A673 (cell line): Measurements from ENCODE around the gene VWA8. TPM values are rescaled to one million over a fixed set of nuclear protein-coding genes. Genes with fewer than 3 reads are reported as not detected.

ENCODE experiments used
- BruUV-seq: library from RNA; stranded (reverse); fragments of 400-500 nt; replicated peaks from 2 replicates; lab custom pipeline; 2021; lab: Mats Ljungman, UMichigan
- CTCF ChIA-PET: fragments of 300-600 bp; sonication (Branson Sonifier 250); formaldehyde crosslinking; loops from one replicate; lab custom pipeline; 2022; ENCODE audit warnings: antibody characterized with exemption; lab: Charles Lee
- POLR2A ChIA-PET: fragments of 300-600 bp; sonication (Branson Sonifier 250); formaldehyde crosslinking; loops from one replicate; lab custom pipeline; 2022; ENCODE audit warnings: antibody characterized with exemption; ENCODE audit not compliant: low non-redundant PET; lab: Charles Lee
- DNase-seq: peaks from one replicate; pipeline ENCODE4 v3.0.0-alpha.2; 2015; ENCODE audit warnings: low spot score
- H3K27ac ChIP-seq: fragments of 200-600 bp; sonication (generic); 2 replicates; pipeline ENCODE4 v1.5.1; 2016; ENCODE audit warnings: mixed run types, low read depth, mild to moderate bottlenecking, mixed read lengths, antibody characterized with exemption, low read length; ENCODE audit not compliant: poor library complexity, severe bottlenecking
- H3K27me3 ChIP-seq: fragments of 200-600 bp; sonication (generic); replicated peaks from 2 replicates; pipeline ENCODE4 v1.6.1; 2017; ENCODE audit warnings: mixed run types, low read depth, mild to moderate bottlenecking, mixed read lengths, antibody characterized with exemption, low read length; ENCODE audit not compliant: insufficient read depth, poor library complexity
- H3K36me3 ChIP-seq: fragments of 200-600 bp; sonication (generic); 2 replicates; pipeline ENCODE4 v1.6.1; 2016; ENCODE audit warnings: mixed run types, mild to moderate bottlenecking, mixed read lengths, antibody characterized with exemption, low read length; ENCODE audit not compliant: insufficient read depth, poor library complexity, severe bottlenecking
- H3K4me1 ChIP-seq: fragments of 200-600 bp; sonication (generic); 2 replicates; pipeline ENCODE4 v1.6.1; 2017; ENCODE audit warnings: mixed run types, mild to moderate bottlenecking, mixed read lengths, antibody characterized with exemption, low read length; ENCODE audit not compliant: insufficient read depth, poor library complexity, severe bottlenecking
- H3K4me3 ChIP-seq: fragments of 200-600 bp; sonication (generic); 2 replicates; pipeline ENCODE4 v1.5.1; 2016; ENCODE audit warnings: low read depth, mixed run types, mild to moderate bottlenecking, mixed read lengths, low read length; ENCODE audit not compliant: poor library complexity, severe bottlenecking
- H3K9me3 ChIP-seq: fragments of 200-600 bp; sonication (generic); 2 replicates; pipeline ENCODE4 v1.6.1; 2016; ENCODE audit warnings: mixed run types, low read depth, mild to moderate bottlenecking, mixed read lengths, antibody characterized with exemption, low read length; ENCODE audit not compliant: poor library complexity, severe bottlenecking
- CTCF ChIP-seq: fragments of 300-800, 200-600 bp; sonication (generic); conservative IDR thresholded peaks from 2 replicates; pipeline ENCODE4 v1.5.1; 2017; ENCODE audit warnings: low read depth, mild to moderate bottlenecking, antibody characterized with exemption, low read length, moderate library complexity, mixed read lengths
- EZH2 ChIP-seq: fragments of 200-600 bp; sonication (generic); IDR thresholded peaks from 2 replicates; pipeline ENCODE4 v1.6.1; 2017; ENCODE audit warnings: borderline replicate concordance, low read depth, mild to moderate bottlenecking, mixed read lengths, antibody characterized with exemption, low read length; ENCODE audit not compliant: poor library complexity, severe bottlenecking
- intact Hi-C: fragments of 100-400 bp; cut with micrococcal nuclease; formaldehyde crosslinking; loops from one replicate; pipeline ENCODE4 v1.10.0; 2022; ENCODE audit not compliant: unreplicated experiment
- total RNA-seq: library from RNA; stranded (reverse); gene quantifications from 2 replicates; pipeline ENCODE4 v1.2.3, GENCODE V29; 2021

VWA8 gene
- total RNA-seq, 1 experiment from 2014 or later = 18.5 TPM

- Histone ChIP-seq H3K9me3 (no peaks in the 10 kb centered on the region), H3K27me3 (no peaks in the 10 kb centered on the region), H3K4me1 (no peaks in the 10 kb centered on the region), H3K27ac (no peak overlapping the region), H3K4me3 (no peak overlapping the region), H3K36me3 (no peaks in the 10 kb centered on the region)
- TF ChIP-seq EZH2 (no peak), CTCF (no peak)
- POLR2A ChIA-PET = no interaction called here
- CTCF ChIA-PET = no interaction called here
- no TSS peak for BruUV-seq
- intact Hi-C loops = no loop called here
- DNase-seq = no peak
Measured at GRCh38 chr13:41682766-41683165, 278.1 kb downstream of the VWA8 start.

- Histone ChIP-seq H3K4me3 (no peak overlapping the region), H3K27ac (no peak overlapping the region), H3K4me1 (no peaks in the 10 kb centered on the region), H3K9me3 (no peaks in the 10 kb centered on the region), H3K27me3 (no peaks in the 10 kb centered on the region), H3K36me3 (no peaks in the 10 kb centered on the region)
- no peak for DNase-seq
- ChIA-PET CTCF (no interaction called here), POLR2A (no interaction called here)
- intact Hi-C loops = no loop called here
- TF ChIP-seq CTCF (no peak), EZH2 (no peak)
- BruUV-seq = no TSS peak
Measured at GRCh38 chr13:41682001-41682400, 278.9 kb downstream of the VWA8 start.

GRCh38 chr13:41681587-41681986 is 279.3 kb downstream of the VWA8 start:
- ChIA-PET CTCF (no interaction called here), POLR2A (no interaction called here)
- no TSS peak for BruUV-seq
- H3K4me1 ChIP-seq = no peaks in the 10 kb centered on the region
- intact Hi-C loops = no loop called here
- H3K4me3 ChIP-seq = no peak overlapping the region
- H3K27ac ChIP-seq = no peak overlapping the region
- no peaks in the 10 kb centered on the region for H3K27me3 ChIP-seq
- no peaks in the 10 kb centered on the region for H3K9me3 ChIP-seq
- DNase-seq = no peak
- TF ChIP-seq EZH2 = no peak
- no peak for TF ChIP-seq CTCF
- H3K36me3 ChIP-seq = no peaks in the 10 kb centered on the region
